HepG2 (cell line): ENCODE results near the gene DPY19L3. TPM values are rescaled to one million over a fixed set of nuclear protein-coding genes. Genes with fewer than 3 reads are reported as not detected.

Experiments used
- ATAC-seq: fragments of 200-7000 bp; cut with Tn5 transposase; 3 replicates; pipeline ENCODE4 v1.9.1; 2020; ENCODE audit warnings: mild to moderate bottlenecking, moderate library complexity
- BruUV-seq: library from RNA; stranded (reverse); fragments of 400-500 nt; replicated peaks from 2 replicates; lab custom pipeline; 2021; lab: Mats Ljungman, UMichigan
- CTCF ChIA-PET: fragments of 300-600 bp; formaldehyde crosslinking; extraction: SDS; loops from one replicate; lab custom pipeline; 2021; ENCODE audit warnings: low total read pairs, inconsistent platforms, low intra/inter-chr PET ratio; lab: Yijun Ruan, JAX
- POLR2A ChIA-PET: fragments of 350-600 bp; sonication (Branson Sonifier 250); formaldehyde crosslinking; loops from one replicate; lab custom pipeline; 2020; ENCODE audit warnings: antibody characterized with exemption, inconsistent platforms; lab: Yijun Ruan, JAX
- DNase-seq: peaks from one replicate; pipeline ENCODE4 v3.0.0-alpha.2; 2015; ENCODE audit warnings: low spot score
- FAIRE-seq: peaks from 3 replicates; lab custom pipeline; 2011; peaks lifted over from hg19 to GRCh38; lab: Jason Lieb, UNC
- H2AFZ ChIP-seq: one replicate; pipeline ENCODE4 v1.6.1; 2011; ENCODE audit warnings: low read length, inconsistent platforms
- H3K27ac ChIP-seq: fragments of 300-600 bp; 3 replicates; pipeline ENCODE4 v1.8.0; 2011; ENCODE audit warnings: mixed run types, mild to moderate bottlenecking, mixed read lengths, low read length, inconsistent platforms; ENCODE audit not compliant: insufficient read depth; ENCODE audit errors: extremely low read length
- H3K27me3 ChIP-seq, 2 experiments: fragments of 200-600 bp in 1 of 2; 2 replicates in 1 of 2; 3 replicates in 1 of 2; pipeline versions ENCODE4 v1.6.0 to v1.8.0; 2011; ENCODE audit warnings: low read length in 2 of 2, mild to moderate bottlenecking in 2 of 2, moderate library complexity in 2 of 2, inconsistent platforms in 1 of 2; ENCODE audit not compliant: insufficient read depth in 2 of 2, control insufficient read depth in 1 of 2
- H3K36me3 ChIP-seq, 2 experiments: fragments of 200-600 bp in 1 of 2; replicated peaks in 1 of 2; 2 replicates in 1 of 2; 3 replicates in 1 of 2; pipeline versions ENCODE4 v1.5.1 to v1.8.0; 2011; ENCODE audit warnings: low read length in 2 of 2, inconsistent platforms in 1 of 2; ENCODE audit not compliant: insufficient read depth in 2 of 2, control insufficient read depth in 1 of 2
- H3K4me1 ChIP-seq: 2 replicates; pipeline ENCODE4 v1.5.1; 2012; ENCODE audit warnings: low read length, inconsistent platforms; ENCODE audit not compliant: insufficient read depth
- H3K4me2 ChIP-seq: 2 replicates; pipeline ENCODE4 v1.6.0; 2011; ENCODE audit warnings: low read depth, low read length, inconsistent platforms
- H3K4me3 ChIP-seq, 3 experiments: fragments of 200-600 bp in 1 of 3; sonication (generic), shearing (Covaris generic) in 1 of 3; replicated peaks in 1 of 3; 2 replicates each; pipeline ENCODE4 v1.5.1; 2011 to 2016; ENCODE audit warnings: low read length in 3 of 3, inconsistent platforms in 2 of 3, low read depth in 2 of 3, mild to moderate bottlenecking in 2 of 3, control low read depth in 1 of 3, mixed read lengths in 1 of 3; ENCODE audit not compliant: insufficient read depth in 1 of 3
- H3K79me2 ChIP-seq: one replicate; pipeline ENCODE4 v1.6.1; 2011; ENCODE audit warnings: low read length, inconsistent platforms; ENCODE audit not compliant: insufficient read depth
- H3K9ac ChIP-seq: 2 replicates; pipeline ENCODE4 v1.6.0; 2011; ENCODE audit warnings: mild to moderate bottlenecking, low read depth, low read length, inconsistent platforms; ENCODE audit not compliant: insufficient read depth
- H3K9me3 ChIP-seq: 2 replicates; pipeline ENCODE4 v1.5.1; 2012; ENCODE audit warnings: mild to moderate bottlenecking, low read length
- H4K20me1 ChIP-seq: 2 replicates; pipeline ENCODE4 v1.6.0; 2011; ENCODE audit warnings: inconsistent platforms, mild to moderate bottlenecking, low read length, moderate library complexity; ENCODE audit not compliant: insufficient read depth
- AGO2 ChIP-seq: fragments of 200-400 bp; formaldehyde crosslinking; optimal IDR thresholded peaks from 2 replicates; pipeline ENCODE3; 2017; ENCODE audit warnings: mild to moderate bottlenecking, low read depth, low read length, moderate library complexity
- ASH2L ChIP-seq: fragments of 300-600, 200-600 bp; sonication (generic); IDR thresholded peaks from 2 replicates; pipeline ENCODE4 v1.7.0; 2017; ENCODE audit warnings: low read depth, mild to moderate bottlenecking, moderate library complexity, mixed read lengths, low read length; ENCODE audit not compliant: insufficient read length
- ESRRA ChIP-seq: sonication (generic); formaldehyde crosslinking; IDR thresholded peaks from 2 replicates; pipeline ENCODE4 v1.5.1; 2020; ENCODE audit warnings: mild to moderate bottlenecking, low read depth, missing genetic modification reagents
- HDAC2 ChIP-seq: sonication (generic); formaldehyde crosslinking; IDR thresholded peaks from 2 replicates; pipeline ENCODE4 v1.4.0; 2020; ENCODE audit warnings: missing genetic modification reagents
- MYC ChIP-seq: sonication (generic); formaldehyde crosslinking; IDR thresholded peaks from 2 replicates; pipeline ENCODE4 v1.9.0; 2021; ENCODE audit warnings: missing genetic modification reagents, borderline replicate concordance
- PHB2 ChIP-seq: fragments of 450-650 bp; IDR thresholded peaks from 2 replicates; pipeline ENCODE4 v1.6.1; 2018; ENCODE audit not compliant: partially characterized antibody
- RXRA ChIP-seq: sonication (generic); formaldehyde crosslinking; IDR thresholded peaks from 2 replicates; pipeline ENCODE4 v1.5.1; 2020; ENCODE audit warnings: missing genetic modification reagents
- TBX3 ChIP-seq: fragments of 450-650 bp; IDR thresholded peaks from 2 replicates; pipeline ENCODE4 v1.6.1; 2017; ENCODE audit warnings: antibody characterized with exemption, mild to moderate bottlenecking, inconsistent platforms, borderline replicate concordance
- ZNF234 ChIP-seq: sonication (generic); formaldehyde crosslinking; conservative IDR thresholded peaks from 2 replicates; pipeline ENCODE4 v1.5.1; 2020; ENCODE audit warnings: mild to moderate bottlenecking, missing genetic modification reagents
- ZNF3 ChIP-seq: IDR thresholded peaks from 2 replicates; pipeline ENCODE4 v1.7.0; 2017; ENCODE audit warnings: inconsistent platforms
- ZNF382 ChIP-seq: sonication (generic); formaldehyde crosslinking; IDR thresholded peaks from 2 replicates; pipeline ENCODE4 v1.5.0; 2020; ENCODE audit warnings: missing genetic modification reagents, mild to moderate bottlenecking, borderline replicate concordance
- ZNF557 ChIP-seq: sonication (generic); formaldehyde crosslinking; IDR thresholded peaks from 2 replicates; pipeline ENCODE4 v1.4.0; 2020; ENCODE audit warnings: missing genetic modification reagents
- WGBS: methylation state at CpG from one replicate; pipeline ENCODE4 v1.1.6; 2017; ENCODE audit warnings: low lambda C conversion rate; 5-methylcytosine and 5-hydroxymethylcytosine counted together
- in situ Hi-C: cut with HindIII; loops from 2 replicates; pipeline ENCODE4 v1.10.0; 2017; ENCODE audit warnings: low pct_unique_long_range_greater_than_20kb; ENCODE audit not compliant: extremely low pct_ligation_motif_present
- intact Hi-C: fragments of 100-400 bp; cut with micrococcal nuclease; formaldehyde crosslinking; loops from one replicate; pipeline ENCODE4 v1.10.0; 2022; ENCODE audit not compliant: unreplicated experiment
- polyA plus RNA-seq, 8 experiments: library from polyadenylated mRNA; depleted of rRNA in 3 of 8; stranded (reverse) in 7 of 8; unstranded in 1 of 8; fragments of >200 nt; fragmentation: Illumina TruSeq in 4 of 8; extraction: Trizol in 4 of 8; gene quantifications; 2 replicates each; pipeline versions ENCODE4 v1.2.1 to v1.2.3, GENCODE V29; 2011 to 2016; ENCODE audit warnings: low read depth in 4 of 8, missing spikeins in 1 of 8, mixed read lengths in 1 of 8; ENCODE audit not compliant: insufficient read depth in 1 of 8
- total RNA-seq, 5 experiments: library from RNA; depleted of rRNA; stranded (reverse); fragments of >200 nt; fragmentation: Illumina TruSeq; extraction: Trizol; gene quantifications; 2 replicates each; pipeline ENCODE4 v1.2.3, GENCODE V29; 2016; ENCODE audit warnings: low read depth in 1 of 5
- TF ChIP-seq, protein P1 (sequence below): sonication (generic); formaldehyde crosslinking; IDR thresholded peaks from 2 replicates; pipeline ENCODE4 v1.9.0; 2021; ENCODE audit warnings: missing genetic modification reagents, borderline replicate concordance

The DPY19L3 gene
- total and polyA plus RNA-seq, 2 of the 13 experiments (the other 11 are each of a cell fraction or from before 2014, with no cell fraction given) = 21.6 to 25.2 TPM

DNA sequence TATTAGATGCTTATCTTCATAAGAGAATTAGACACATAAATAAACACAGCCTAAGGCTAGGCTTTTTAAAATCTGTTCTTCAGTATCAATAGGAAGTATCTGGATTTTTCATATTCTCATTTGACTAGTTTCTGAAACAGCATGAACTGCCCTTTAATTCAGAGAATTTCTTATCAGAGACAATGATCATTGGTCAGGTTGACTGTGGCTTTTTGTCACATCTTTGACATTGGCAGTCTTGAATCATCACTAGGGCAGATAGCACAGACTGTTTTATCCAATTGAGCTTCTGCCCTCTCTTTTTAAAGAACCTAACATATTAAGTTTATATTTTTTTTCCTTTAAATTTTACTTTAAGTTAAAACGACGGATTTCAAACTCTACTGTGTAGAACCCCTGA, 59.6 kb downstream of the DPY19L3 start:
- DNase-seq = no peak
- BruUV-seq = no TSS peak
- Histone ChIP-seq H3K9me3 (no peaks in the 10 kb centered on the region), H3K4me2 (no peak overlapping the region), H3K4me3 (no peak overlapping the region), H3K36me3 (peaks cover 0 to 29% of the 10 kb centered on the region in 2 experiments; a peak in 4 of 5 replicates), H4K20me1 (no peaks in the 10 kb centered on the region), H3K27me3 (no peaks in the 10 kb centered on the region), H2AFZ (no peak overlapping the region), H3K9ac (no peak overlapping the region), H3K79me2 (no peaks in the 10 kb centered on the region), H3K4me1 (no peaks in the 10 kb centered on the region), H3K27ac (no peak overlapping the region)
- in situ Hi-C loops = no loop called here
- POLR2A ChIA-PET = no interaction called here
- CTCF ChIA-PET = no interaction called here
- FAIRE-seq = no peak
- TF ChIP-seq ZNF234 (CRISPR knock-in tag) (no peak), ESRRA (CRISPR knock-in tag) (no peak), RXRA (CRISPR knock-in tag) (no peak), HDAC2 (CRISPR knock-in tag) (no peak), ZNF382 (CRISPR knock-in tag) (no peak), PHB2 (no peak), MYC (CRISPR knock-in tag) (no peak), TBX3 (no peak)
- intact Hi-C loops = no loop called here
- no peak for ATAC-seq
- WGBS = 93% methylated on average over 2 of the region's 2 CpGs

DNA sequence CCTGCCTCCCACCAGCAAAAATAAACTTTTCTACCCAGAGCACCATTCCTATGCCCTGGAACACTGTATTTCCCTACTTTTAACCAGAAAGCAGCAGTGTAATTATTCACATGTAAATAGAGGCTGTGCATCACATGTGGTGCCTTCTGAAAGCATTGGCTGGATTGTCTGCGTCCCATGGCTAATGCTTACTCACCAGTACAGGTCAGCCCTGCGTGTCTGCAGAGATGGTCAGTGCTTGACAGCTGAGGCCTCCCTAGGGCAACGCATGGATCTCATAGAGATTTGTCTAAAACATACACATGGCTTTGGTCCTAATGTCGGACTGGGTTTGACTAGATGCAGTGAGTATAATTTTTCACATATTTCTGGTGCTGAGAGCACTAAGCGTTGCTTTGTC, 64.2 kb downstream of the DPY19L3 start:
- no peaks in the 10 kb centered on the region for H3K4me1 ChIP-seq
- H3K9ac ChIP-seq = no peak overlapping the region
- no peaks in the 10 kb centered on the region for H3K9me3 ChIP-seq
- in situ Hi-C loops (no loop called here), intact Hi-C loops (no loop called here)
- no peak overlapping the region for H2AFZ ChIP-seq
- ATAC-seq (no peak), DNase-seq (no peak), FAIRE-seq (no peak)
- H3K36me3 ChIP-seq = peaks cover 2 to 26% of the 10 kb centered on the region in 2 experiments; a peak in 4 of 5 replicates
- H3K79me2 ChIP-seq = no peaks in the 10 kb centered on the region
- WGBS = 100% methylated on average over 4 of the region's 5 CpGs
- H3K4me3 ChIP-seq = no peak overlapping the region
- H3K27me3 ChIP-seq = no peaks in the 10 kb centered on the region
- CTCF ChIA-PET = no interaction called here
- POLR2A ChIA-PET = no interaction called here
- H4K20me1 ChIP-seq = no peaks in the 10 kb centered on the region
- H3K27ac ChIP-seq = no peak overlapping the region
- BruUV-seq = no TSS peak
- H3K4me2 ChIP-seq = no peak overlapping the region
- no peak for TF ChIP-seq ASH2L
- TF ChIP-seq, protein P1, sequence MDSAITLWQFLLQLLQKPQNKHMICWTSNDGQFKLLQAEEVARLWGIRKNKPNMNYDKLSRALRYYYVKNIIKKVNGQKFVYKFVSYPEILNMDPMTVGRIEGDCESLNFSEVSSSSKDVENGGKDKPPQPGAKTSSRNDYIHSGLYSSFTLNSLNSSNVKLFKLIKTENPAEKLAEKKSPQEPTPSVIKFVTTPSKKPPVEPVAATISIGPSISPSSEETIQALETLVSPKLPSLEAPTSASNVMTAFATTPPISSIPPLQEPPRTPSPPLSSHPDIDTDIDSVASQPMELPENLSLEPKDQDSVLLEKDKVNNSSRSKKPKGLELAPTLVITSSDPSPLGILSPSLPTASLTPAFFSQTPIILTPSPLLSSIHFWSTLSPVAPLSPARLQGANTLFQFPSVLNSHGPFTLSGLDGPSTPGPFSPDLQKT = no peak
- TF ChIP-seq ZNF3 (CRISPR knock-in tag) = no peak
- no peak for TF ChIP-seq ZNF557 (CRISPR knock-in tag)
- TF ChIP-seq AGO2 = no peak
- TF ChIP-seq, all 625 proteins: peak for 0
